ENCODE measurements around the gene CXCR6.

The CXCR6 gene

GRCh38 chr3:45955017-45955647 is 11.9 kb downstream of the CXCR6 start:
- no peak for TF ChIP-seq CTCF (IDR thresholded peaks at IDR 0.05; ENCODE audit: borderline replicate concordance, control extremely low read depth, extremely low read depth, insufficient read depth, missing control alignments)
- in situ Hi-C loops (cut with MboI; ENCODE audit: low sequenced_read_pairs, unreplicated experiment) = no loop called here
- no peak for DNase-seq (ENCODE audit: low spot score)

GRCh38 chr3:45955706-45956105 is 12.4 kb downstream of the CXCR6 start:
- TF ChIP-seq CTCF (IDR thresholded peaks at IDR 0.05; ENCODE audit: borderline replicate concordance, control extremely low read depth, extremely low read depth, insufficient read depth, missing control alignments) = no peak
- in situ Hi-C loops (cut with MboI; ENCODE audit: low sequenced_read_pairs, unreplicated experiment) = no loop called here
- no peak for DNase-seq (ENCODE audit: low spot score)

- no peak for DNase-seq (ENCODE audit: low spot score)
- in situ Hi-C loops (cut with MboI; ENCODE audit: low sequenced_read_pairs, unreplicated experiment) = no loop called here
- no peak for TF ChIP-seq CTCF (IDR thresholded peaks at IDR 0.05; ENCODE audit: borderline replicate concordance, control extremely low read depth, extremely low read depth, insufficient read depth, missing control alignments)
Observed at GRCh38 chr3:45957586-45957985, 14.3 kb downstream of the CXCR6 start.

- in situ Hi-C loops (cut with MboI; ENCODE audit: low sequenced_read_pairs, unreplicated experiment) = no loop called here
- no peak for DNase-seq (ENCODE audit: low spot score)
- no peak for TF ChIP-seq CTCF (IDR thresholded peaks at IDR 0.05; ENCODE audit: borderline replicate concordance, control extremely low read depth, extremely low read depth, insufficient read depth, missing control alignments)
Observed at GRCh38 chr3:45958321-45958791, 15.1 kb downstream of the CXCR6 start.

GRCh38 chr3:45959201-45959600 is 15.9 kb downstream of the CXCR6 start:
- no peak for DNase-seq (ENCODE audit: low spot score)
- TF ChIP-seq CTCF (IDR thresholded peaks at IDR 0.05; ENCODE audit: borderline replicate concordance, control extremely low read depth, extremely low read depth, insufficient read depth, missing control alignments) = no peak
- in situ Hi-C loops (cut with MboI; ENCODE audit: low sequenced_read_pairs, unreplicated experiment) = no loop called here

- in situ Hi-C loops (cut with MboI; ENCODE audit: low sequenced_read_pairs, unreplicated experiment) = no loop called here
Observed at GRCh38 chr3:45960289-45960688, 17.0 kb downstream of the CXCR6 start.

More at GRCh38 chr3:45960289-45960688, 17.0 kb downstream of the CXCR6 start:
- TF ChIP-seq CTCF (IDR thresholded peaks at IDR 0.05; ENCODE audit: borderline replicate concordance, control extremely low read depth, extremely low read depth, insufficient read depth, missing control alignments) = no peak
- DNase-seq (ENCODE audit: low spot score) = no peak

All from GM13976 (cell line).